Measurements from ENCODE around the gene CPSF4L. TPM values are rescaled to one million over a fixed set of nuclear protein-coding genes. Genes with fewer than 3 reads are reported as not detected.

CPSF4L gene
- total RNA-seq, 4 donors from 2014 or later: not detected

DNA sequence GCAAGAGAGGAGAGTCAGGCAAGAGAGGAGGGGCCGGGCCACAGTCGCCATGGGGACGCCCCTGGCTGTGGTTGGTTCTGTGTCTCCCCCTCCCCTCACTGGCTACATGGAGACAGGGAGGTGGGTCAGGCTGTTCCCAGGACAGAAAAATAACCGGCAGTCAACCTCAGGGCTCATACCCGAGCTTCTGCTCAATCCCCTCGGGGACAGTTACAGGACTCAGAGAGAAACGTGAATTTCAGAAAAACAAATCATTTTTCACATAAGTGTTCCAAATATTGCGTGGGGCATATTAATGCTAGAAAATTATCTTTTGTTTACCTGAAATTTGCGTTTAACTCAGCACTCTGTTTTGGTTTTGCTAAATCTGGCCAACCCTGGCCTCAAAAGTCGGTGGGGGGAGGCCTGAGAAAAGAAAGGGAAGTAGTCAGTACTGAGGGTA is 22.2 kb upstream of the CPSF4L start:
- Histone ChIP-seq H3K27ac (no peak overlapping the region), H3K4me3 (no peak overlapping the region), H3K9me3 (no peaks in the 10 kb centered on the region), H3K27me3 (no peaks in the 10 kb centered on the region), H3K4me1 (peaks cover 64% of the 10 kb centered on the region), H3K36me3 (peaks cover 30% of the 10 kb centered on the region)
- WGBS: 76% methylated on average over 10 of the region's 10 CpGs
- DNase-seq (ENCODE audit: low spot score in 2 of 2): no peak
- no peak for TF ChIP-seq POLR2A (IDR thresholded peaks at IDR 0.05)
- no peak for TF ChIP-seq POLR2AphosphoS5 (IDR thresholded peaks at IDR 0.05)
- TF ChIP-seq EP300 (IDR thresholded peaks at IDR 0.05): no peak
- TF ChIP-seq, protein P1, sequence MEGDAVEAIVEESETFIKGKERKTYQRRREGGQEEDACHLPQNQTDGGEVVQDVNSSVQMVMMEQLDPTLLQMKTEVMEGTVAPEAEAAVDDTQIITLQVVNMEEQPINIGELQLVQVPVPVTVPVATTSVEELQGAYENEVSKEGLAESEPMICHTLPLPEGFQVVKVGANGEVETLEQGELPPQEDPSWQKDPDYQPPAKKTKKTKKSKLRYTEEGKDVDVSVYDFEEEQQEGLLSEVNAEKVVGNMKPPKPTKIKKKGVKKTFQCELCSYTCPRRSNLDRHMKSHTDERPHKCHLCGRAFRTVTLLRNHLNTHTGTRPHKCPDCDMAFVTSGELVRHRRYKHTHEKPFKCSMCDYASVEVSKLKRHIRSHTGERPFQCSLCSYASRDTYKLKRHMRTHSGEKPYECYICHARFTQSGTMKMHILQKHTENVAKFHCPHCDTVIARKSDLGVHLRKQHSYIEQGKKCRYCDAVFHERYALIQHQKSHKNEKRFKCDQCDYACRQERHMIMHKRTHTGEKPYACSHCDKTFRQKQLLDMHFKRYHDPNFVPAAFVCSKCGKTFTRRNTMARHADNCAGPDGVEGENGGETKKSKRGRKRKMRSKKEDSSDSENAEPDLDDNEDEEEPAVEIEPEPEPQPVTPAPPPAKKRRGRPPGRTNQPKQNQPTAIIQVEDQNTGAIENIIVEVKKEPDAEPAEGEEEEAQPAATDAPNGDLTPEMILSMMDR (IDR thresholded peaks at IDR 0.05): no peak

DNA sequence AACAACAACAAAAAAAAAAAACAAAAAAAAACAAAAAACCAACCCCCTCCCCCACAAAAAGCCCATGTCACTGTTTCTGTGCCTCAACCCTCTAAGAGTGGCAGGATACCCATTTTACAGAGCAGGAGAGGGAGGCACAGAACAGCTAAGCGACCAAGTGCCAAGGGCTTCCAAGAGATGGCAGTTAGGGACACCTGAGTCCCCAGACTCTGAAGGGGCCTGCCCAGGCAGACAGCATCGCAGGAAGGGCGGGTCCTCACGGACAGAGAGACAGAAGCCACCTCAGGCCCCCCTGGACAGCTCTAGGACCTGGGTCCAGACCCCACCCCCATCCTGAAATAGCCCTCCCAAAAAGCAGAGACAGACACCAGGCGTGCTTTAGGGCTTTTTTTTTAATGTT is 21.6 kb upstream of the CPSF4L start:
- H3K9me3 ChIP-seq: no peaks in the 10 kb centered on the region
- DNase-seq (ENCODE audit: low spot score in 2 of 2): no peak
- peaks cover 64% of the 10 kb centered on the region for H3K4me1 ChIP-seq
- H3K27me3 ChIP-seq: no peaks in the 10 kb centered on the region
- 88% methylated on average over 5 of the region's 5 CpGs for WGBS
- peaks cover 30% of the 10 kb centered on the region for H3K36me3 ChIP-seq
- TF ChIP-seq, protein P1 (IDR thresholded peaks at IDR 0.05): no peak
- TF ChIP-seq EP300 (IDR thresholded peaks at IDR 0.05) (no peak), POLR2AphosphoS5 (IDR thresholded peaks at IDR 0.05) (no peak), POLR2A (IDR thresholded peaks at IDR 0.05) (no peak)
- no peak overlapping the region for H3K4me3 ChIP-seq
- no peak overlapping the region for H3K27ac ChIP-seq

DNA sequence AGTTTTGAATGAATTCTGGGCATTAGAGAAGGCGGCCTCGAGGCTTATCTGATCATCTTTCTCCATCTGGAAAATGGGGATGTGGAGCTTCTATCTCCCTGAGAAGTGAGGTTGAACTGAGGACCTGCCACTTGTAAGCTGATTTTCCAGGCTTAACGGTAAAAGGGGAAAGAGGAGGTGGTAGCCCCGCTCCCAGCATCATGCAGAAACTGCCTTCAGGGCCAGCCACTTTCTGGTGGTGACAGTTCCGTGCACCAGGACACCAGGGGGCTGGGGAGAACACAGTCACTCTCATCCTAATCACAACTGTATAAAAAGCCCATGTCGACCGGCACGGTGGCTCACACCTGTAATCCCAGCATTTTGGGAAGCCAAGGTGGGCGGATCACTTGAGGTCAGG is 20.9 kb upstream of the CPSF4L start:
- Histone ChIP-seq H3K4me1 (peaks cover 64% of the 10 kb centered on the region), H3K27ac (no peak overlapping the region), H3K9me3 (no peaks in the 10 kb centered on the region), H3K4me3 (no peak overlapping the region), H3K27me3 (no peaks in the 10 kb centered on the region), H3K36me3 (peaks cover 30% of the 10 kb centered on the region)
- WGBS: 93% methylated on average over 9 of the region's 9 CpGs
- DNase-seq (ENCODE audit: low spot score in 2 of 2): no peak
- TF ChIP-seq EP300 (IDR thresholded peaks at IDR 0.05): no peak
- TF ChIP-seq POLR2A (IDR thresholded peaks at IDR 0.05): no peak
- TF ChIP-seq, protein P1 (IDR thresholded peaks at IDR 0.05): no peak
- no peak for TF ChIP-seq POLR2AphosphoS5 (IDR thresholded peaks at IDR 0.05)

DNA sequence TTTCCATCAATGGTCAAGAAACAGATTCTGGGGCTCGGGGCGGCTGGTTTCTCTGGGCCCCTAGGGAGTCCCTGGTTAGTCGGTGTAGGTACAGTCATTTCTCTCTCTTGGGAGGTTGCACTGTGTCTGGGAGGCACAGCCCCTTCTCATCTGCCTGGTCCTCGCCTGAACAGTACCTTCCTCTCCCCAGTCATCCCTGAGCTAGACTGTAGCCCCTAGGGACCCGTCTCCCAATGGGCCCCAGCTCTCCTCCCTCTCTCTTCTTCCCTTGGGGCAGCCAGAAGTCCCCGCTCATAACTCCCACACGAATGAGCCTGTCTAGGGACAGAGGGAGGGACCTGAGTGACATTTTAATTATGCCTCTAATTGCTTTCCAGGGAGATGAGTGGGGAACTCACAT is 20.2 kb upstream of the CPSF4L start:
- DNase-seq (ENCODE audit: low spot score in 2 of 2): no peak
- 68% methylated on average over 7 of the region's 7 CpGs for WGBS
- H3K27me3 ChIP-seq: no peaks in the 10 kb centered on the region
- H3K9me3 ChIP-seq: no peaks in the 10 kb centered on the region
- H3K4me3 ChIP-seq: no peak overlapping the region
- H3K4me1 ChIP-seq: peaks cover 57% of the 10 kb centered on the region
- H3K36me3 ChIP-seq: peaks cover 30% of the 10 kb centered on the region
- H3K27ac ChIP-seq: no peak overlapping the region
- TF ChIP-seq POLR2A (IDR thresholded peaks at IDR 0.05) (no peak), EP300 (IDR thresholded peaks at IDR 0.05) (no peak), POLR2AphosphoS5 (IDR thresholded peaks at IDR 0.05) (no peak)
- TF ChIP-seq, protein P1 (IDR thresholded peaks at IDR 0.05): no peak

DNA sequence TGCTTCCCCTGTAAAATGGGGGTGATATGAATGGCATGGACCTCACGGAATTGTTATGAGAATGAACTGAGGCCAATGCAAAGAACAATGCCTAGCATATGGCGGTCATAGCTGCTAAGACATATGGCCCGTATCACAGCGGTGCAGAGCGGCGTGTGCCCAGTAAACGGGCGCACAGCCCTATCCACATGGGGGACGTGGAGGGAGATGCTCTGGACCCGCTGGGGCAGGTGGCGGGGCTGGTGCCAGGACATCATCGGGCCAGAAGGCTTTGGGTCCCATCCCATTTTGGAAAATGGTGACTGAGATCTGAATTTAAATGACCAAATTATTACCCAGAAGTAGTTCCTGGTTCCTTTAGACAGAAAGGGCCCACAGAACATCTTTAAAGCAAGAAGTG is 18.5 kb upstream of the CPSF4L start:
- peaks cover 18% of the 10 kb centered on the region for H3K36me3 ChIP-seq
- H3K27me3 ChIP-seq: no peaks in the 10 kb centered on the region
- no peak overlapping the region for H3K4me3 ChIP-seq
- H3K27ac ChIP-seq: no peak overlapping the region
- peaks cover 40% of the 10 kb centered on the region for H3K4me1 ChIP-seq
- H3K9me3 ChIP-seq: no peaks in the 10 kb centered on the region
- 96% methylated on average over 12 of the region's 12 CpGs for WGBS
- no peak for DNase-seq (ENCODE audit: low spot score in 2 of 2)
- TF ChIP-seq POLR2A (IDR thresholded peaks at IDR 0.05) (no peak), POLR2AphosphoS5 (IDR thresholded peaks at IDR 0.05) (no peak), EP300 (IDR thresholded peaks at IDR 0.05) (no peak)
- TF ChIP-seq, protein P1 (IDR thresholded peaks at IDR 0.05): no peak
